ENCODE results near the gene MFRP. TPM values are rescaled to one million over a fixed set of nuclear protein-coding genes. Genes with fewer than 3 reads are reported as not detected.
A peak's percentile ranks its signal among the peaks of the same experiment; 100 is the strongest.

MFRP gene
- polyA plus RNA-seq, 2 of the 4 experiments (the other 2 are of a cell fraction) = not detected

DNA sequence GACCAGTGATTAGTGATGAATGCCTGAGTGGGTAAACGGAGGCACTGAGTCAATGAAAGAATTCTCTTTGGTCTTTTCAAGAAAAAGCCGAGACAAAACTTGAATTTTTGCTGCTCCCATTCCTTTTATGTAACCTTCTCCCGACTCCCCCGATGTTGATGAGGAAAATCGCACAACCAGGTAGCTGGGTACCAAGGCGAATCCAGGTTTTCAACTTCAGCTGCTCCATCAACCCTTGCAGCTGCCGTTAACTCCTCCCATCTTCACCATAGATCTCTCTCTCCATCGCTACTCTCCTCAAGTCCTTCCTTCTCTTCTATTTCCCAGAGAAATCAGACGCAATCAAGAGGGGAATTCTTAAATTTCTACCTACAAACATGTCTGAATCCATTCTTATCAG, 35.6 kb upstream of the MFRP start:
- H3K27ac ChIP-seq = peak overlapping the region in 1 of 2 experiments; percentile 69; a peak in 3 of 6 replicates
- no peak for DNase-seq (ENCODE audit: low read depth in 1 of 2, low spot score in 1 of 2)
- ATAC-seq = no peak
- no peaks in the 10 kb centered on the region for H3K9me3 ChIP-seq
- peak overlapping the region; percentile 55 for H3K4me3 ChIP-seq
- POLR2A ChIA-PET = interaction anchor here (1.3 kb wide), 1 partner anchor 21 kb away, joined by 3 read pairs; no protein-coding TSS in a partner anchor
- no peak for TF ChIP-seq EHF (CRISPR knock-in tag; IDR thresholded peaks at IDR 0.05)
- no peak for TF ChIP-seq MYC (IDR thresholded peaks at IDR 0.05; ENCODE audit: borderline replicate concordance, low read length)
- TF ChIP-seq, protein P1, sequence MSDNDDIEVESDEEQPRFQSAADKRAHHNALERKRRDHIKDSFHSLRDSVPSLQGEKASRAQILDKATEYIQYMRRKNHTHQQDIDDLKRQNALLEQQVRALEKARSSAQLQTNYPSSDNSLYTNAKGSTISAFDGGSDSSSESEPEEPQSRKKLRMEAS (IDR thresholded peaks at IDR 0.05) = no peak
- WGBS (ENCODE audit: missing lambda C conversion rate) = 14% methylated on average over 9 of the region's 9 CpGs
- peak overlapping the region; percentile 84 for H3K4me2 ChIP-seq
- CTCF ChIA-PET = interaction anchor here (0.9 to 20.0 kb wide), 18 partner anchors 8 to 171 kb away, joined by 3 to 341 read pairs (median 10); no protein-coding TSS in a partner anchor
- no peak for FAIRE-seq
- peaks cover 4% of the 10 kb centered on the region; the same call in 1 of the 3 replicates for H3K4me1 ChIP-seq

DNA sequence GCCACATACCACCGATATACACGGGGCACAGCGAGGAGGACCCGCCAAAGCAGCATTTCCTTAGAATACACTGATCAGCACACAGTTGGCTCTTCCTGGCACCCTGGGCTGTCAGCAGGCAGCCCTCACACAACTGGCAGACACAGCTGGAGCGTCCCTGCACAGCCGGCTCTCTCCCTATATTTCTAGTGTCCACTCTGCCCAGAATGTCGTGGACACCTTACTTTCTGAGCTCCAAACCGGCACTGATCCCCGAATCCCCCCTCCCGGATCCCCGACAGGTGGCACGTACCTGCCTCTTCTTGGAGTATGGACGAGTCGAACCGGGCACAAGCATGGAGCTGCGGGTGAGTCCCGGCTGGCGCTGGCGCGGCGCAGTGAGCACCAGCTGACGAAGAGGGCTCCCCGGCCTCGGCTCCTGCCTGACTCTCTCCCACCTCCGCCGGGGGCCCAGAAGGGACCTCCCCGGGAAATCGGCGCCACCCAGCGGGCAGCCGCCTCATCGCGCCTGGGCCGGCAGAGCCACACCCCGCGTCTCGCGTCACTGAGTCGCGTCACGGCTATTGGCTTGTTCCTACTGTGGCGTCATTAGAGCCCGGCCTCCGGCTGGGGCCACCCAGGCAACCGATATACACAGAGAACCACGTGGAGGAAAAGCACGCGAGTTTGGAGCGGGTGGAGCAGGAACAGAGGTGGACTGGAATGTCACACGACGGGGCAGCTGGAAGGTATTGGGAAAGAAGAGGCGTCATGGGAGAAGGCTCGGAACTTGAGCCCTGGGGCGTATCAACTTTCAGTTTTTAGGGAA, 34.9 kb upstream of the MFRP start, which contains the start of gene USP2:
TSS of gene USP2 (minus strand) at position 510 of the 808 bp plus-strand sequence. CDS start 8,210 bp downstream, outside the sequence.
- H3K4me1 ChIP-seq = peaks cover 4% of the 10 kb centered on the region; the same call in 1 of the 3 replicates
- ChIA-PET POLR2A (interaction anchor here (0.6 to 1.7 kb wide), 3 partner anchors 20 to 93 kb away, joined by 3 to 4 read pairs (median 3); no protein-coding TSS in a partner anchor), CTCF (interaction anchor here (0.6 to 20.0 kb wide), 31 partner anchors 8 to 405 kb away, joined by 3 to 341 read pairs (median 5); partner anchors contain the start of gene MFRP)
- DNase-seq (ENCODE audit: low read depth in 1 of 2, low spot score in 1 of 2) (peak; percentile 81 to 92), ATAC-seq (peak; percentile 97 to 98), FAIRE-seq (no peak)
- H3K9me3 ChIP-seq = no peaks in the 10 kb centered on the region
- peak within 1 kb of the TSS; percentile 55 for H3K4me3 ChIP-seq
- H3K27ac ChIP-seq = peak within 1 kb of the TSS; percentile 43 to 69; a peak in 3 of 6 replicates
- H3K4me2 ChIP-seq = peak within 1 kb of the TSS; percentile 84
- WGBS (ENCODE audit: missing lambda C conversion rate) = 2% methylated on average over 15 of the region's 54 CpGs
- TF ChIP-seq NR3C1 (IDR thresholded peaks at IDR 0.05) = no peak
- no peak for TF ChIP-seq CBX2 (IDR thresholded peaks at IDR 0.05; ENCODE audit: borderline replicate concordance, low read depth)
- TF ChIP-seq, protein P1 (IDR thresholded peaks at IDR 0.05) = peak; percentile 97
- TF ChIP-seq CHD4 (IDR thresholded peaks at IDR 0.05; ENCODE audit: borderline replicate concordance) = no peak
- TF ChIP-seq NFE2L2 (conservative IDR thresholded peaks at IDR 0.05; ENCODE audit: low read length) = no peak
- TF ChIP-seq TP53 (CRISPR knock-in tag; IDR thresholded peaks at IDR 0.05) = no peak
- TF ChIP-seq ZNF302 (CRISPR knock-in tag; IDR thresholded peaks at IDR 0.05) = no peak
- TF ChIP-seq, protein P2, sequence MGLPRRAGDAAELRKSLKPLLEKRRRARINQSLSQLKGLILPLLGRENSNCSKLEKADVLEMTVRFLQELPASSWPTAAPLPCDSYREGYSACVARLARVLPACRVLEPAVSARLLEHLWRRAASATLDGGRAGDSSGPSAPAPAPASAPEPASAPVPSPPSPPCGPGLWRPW (IDR thresholded peaks at IDR 0.05) = no peak
- no peak for TF ChIP-seq POLR2AphosphoS2 (conservative IDR thresholded peaks at IDR 0.05; ENCODE audit: low read length)
- TF ChIP-seq FOSB (CRISPR knock-in tag; IDR thresholded peaks at IDR 0.05) = no peak
- TF ChIP-seq HOXA7 (CRISPR knock-in tag; IDR thresholded peaks at IDR 0.05) = no peak
- no peak for TF ChIP-seq ZFP36 (IDR thresholded peaks at IDR 0.05; ENCODE audit: borderline replicate concordance, partially characterized antibody)
- no peak for TF ChIP-seq FOXS1 (CRISPR knock-in tag; IDR thresholded peaks at IDR 0.05)
- TF ChIP-seq MAFK (IDR thresholded peaks at IDR 0.05; ENCODE audit: partially characterized antibody) = no peak
- 0 out of 2 replicates have a peak, but pooled peaks have one; percentile 31 for TF ChIP-seq PHF8 (IDR thresholded peaks at IDR 0.05; ENCODE audit: borderline replicate concordance, low read depth)
- TF ChIP-seq, protein P3, sequence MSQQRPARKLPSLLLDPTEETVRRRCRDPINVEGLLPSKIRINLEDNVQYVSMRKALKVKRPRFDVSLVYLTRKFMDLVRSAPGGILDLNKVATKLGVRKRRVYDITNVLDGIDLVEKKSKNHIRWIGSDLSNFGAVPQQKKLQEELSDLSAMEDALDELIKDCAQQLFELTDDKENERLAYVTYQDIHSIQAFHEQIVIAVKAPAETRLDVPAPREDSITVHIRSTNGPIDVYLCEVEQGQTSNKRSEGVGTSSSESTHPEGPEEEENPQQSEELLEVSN (IDR thresholded peaks at IDR 0.05; ENCODE audit: borderline replicate concordance, low read depth) = peak; percentile 44; the same call in 1 of the 2 replicates
- TF ChIP-seq, protein P4, sequence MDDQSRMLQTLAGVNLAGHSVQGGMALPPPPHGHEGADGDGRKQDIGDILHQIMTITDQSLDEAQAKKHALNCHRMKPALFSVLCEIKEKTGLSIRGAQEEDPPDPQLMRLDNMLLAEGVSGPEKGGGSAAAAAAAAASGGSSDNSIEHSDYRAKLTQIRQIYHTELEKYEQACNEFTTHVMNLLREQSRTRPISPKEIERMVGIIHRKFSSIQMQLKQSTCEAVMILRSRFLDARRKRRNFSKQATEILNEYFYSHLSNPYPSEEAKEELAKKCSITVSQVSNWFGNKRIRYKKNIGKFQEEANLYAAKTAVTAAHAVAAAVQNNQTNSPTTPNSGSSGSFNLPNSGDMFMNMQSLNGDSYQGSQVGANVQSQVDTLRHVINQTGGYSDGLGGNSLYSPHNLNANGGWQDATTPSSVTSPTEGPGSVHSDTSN (IDR thresholded peaks at IDR 0.05) = no peak
- no peak for TF ChIP-seq GATA3 (IDR thresholded peaks at IDR 0.05; ENCODE audit: borderline replicate concordance)
- no peak for TF ChIP-seq RARB (CRISPR knock-in tag; IDR thresholded peaks at IDR 0.05)
- TF ChIP-seq EHF (CRISPR knock-in tag; IDR thresholded peaks at IDR 0.05) = no peak
- TF ChIP-seq NPAS2 (CRISPR knock-in tag; IDR thresholded peaks at IDR 0.05; ENCODE audit: borderline replicate concordance) = no peak
- TF ChIP-seq ESRRA (IDR thresholded peaks at IDR 0.05; ENCODE audit: borderline replicate concordance, low read length) = no peak
- no peak for TF ChIP-seq SREBF2 (IDR thresholded peaks at IDR 0.05)
- peak; percentile 70; the same call in 1 of the 2 replicates for TF ChIP-seq RFX5 (IDR thresholded peaks at IDR 0.05)
- no peak for TF ChIP-seq RNF2 (IDR thresholded peaks at IDR 0.05; ENCODE audit: borderline replicate concordance, low read depth)
- no peak for TF ChIP-seq CEBPB (IDR thresholded peaks at IDR 0.05)
- TF ChIP-seq, protein P5, sequence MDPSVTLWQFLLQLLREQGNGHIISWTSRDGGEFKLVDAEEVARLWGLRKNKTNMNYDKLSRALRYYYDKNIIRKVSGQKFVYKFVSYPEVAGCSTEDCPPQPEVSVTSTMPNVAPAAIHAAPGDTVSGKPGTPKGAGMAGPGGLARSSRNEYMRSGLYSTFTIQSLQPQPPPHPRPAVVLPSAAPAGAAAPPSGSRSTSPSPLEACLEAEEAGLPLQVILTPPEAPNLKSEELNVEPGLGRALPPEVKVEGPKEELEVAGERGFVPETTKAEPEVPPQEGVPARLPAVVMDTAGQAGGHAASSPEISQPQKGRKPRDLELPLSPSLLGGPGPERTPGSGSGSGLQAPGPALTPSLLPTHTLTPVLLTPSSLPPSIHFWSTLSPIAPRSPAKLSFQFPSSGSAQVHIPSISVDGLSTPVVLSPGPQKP (IDR thresholded peaks at IDR 0.05; ENCODE audit: low read depth, low read length) = no peak
- TF ChIP-seq KDM1A (IDR thresholded peaks at IDR 0.05; ENCODE audit: low read depth) = no peak
- TF ChIP-seq HOXB13 (CRISPR knock-in tag; IDR thresholded peaks at IDR 0.05; ENCODE audit: low read depth) = no peak
- no peak for TF ChIP-seq HOXB5 (CRISPR knock-in tag; IDR thresholded peaks at IDR 0.05)
- TF ChIP-seq, protein P6, sequence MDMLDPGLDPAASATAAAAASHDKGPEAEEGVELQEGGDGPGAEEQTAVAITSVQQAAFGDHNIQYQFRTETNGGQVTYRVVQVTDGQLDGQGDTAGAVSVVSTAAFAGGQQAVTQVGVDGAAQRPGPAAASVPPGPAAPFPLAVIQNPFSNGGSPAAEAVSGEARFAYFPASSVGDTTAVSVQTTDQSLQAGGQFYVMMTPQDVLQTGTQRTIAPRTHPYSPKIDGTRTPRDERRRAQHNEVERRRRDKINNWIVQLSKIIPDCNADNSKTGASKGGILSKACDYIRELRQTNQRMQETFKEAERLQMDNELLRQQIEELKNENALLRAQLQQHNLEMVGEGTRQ (IDR thresholded peaks at IDR 0.05) = peak; percentile 85
- no peak for TF ChIP-seq HDAC2 (IDR thresholded peaks at IDR 0.05)

Data from A549 (cell line).